Esophagus squamous epithelium (tissue), 5 donors: ENCODE data around the gene HMX2. TPM values are rescaled to one million over a fixed set of nuclear protein-coding genes. Genes with fewer than 3 reads are reported as not detected.

ENCODE experiments used
- DNase-seq: peaks from one replicate; lab custom pipeline; 2025; lab: John Stamatoyannopoulos, UW
- H3K27ac ChIP-seq, 4 donors: fragments of 200-600 bp; sonication (generic); one replicate each; pipeline ENCODE4 v1.5.1; 2016 to 2019; ENCODE audit warnings: mild to moderate bottlenecking in 1 of 4
- H3K27me3 ChIP-seq, 4 donors: fragments of 200-600 bp; sonication (generic); 1 replicate in 3 of 4; 2 replicates in 1 of 4; pipeline versions ENCODE4 v1.5.1 to v1.6.0; 2017 to 2021; ENCODE audit warnings: antibody characterized with exemption in 1 of 4
- H3K36me3 ChIP-seq, 3 donors: fragments of 200-600 bp; sonication (generic); one replicate each; pipeline ENCODE4 v1.5.1; 2016 to 2019
- H3K4me1 ChIP-seq, 3 donors: fragments of 200-600 bp; sonication (generic); one replicate each; pipeline ENCODE4 v1.5.1; 2017 to 2019
- H3K4me3 ChIP-seq, 4 donors: fragments of 200-600 bp; sonication (generic); 1 replicate in 3 of 4; 2 replicates in 1 of 4; pipeline ENCODE4 v1.5.1; 2016 to 2019; ENCODE audit warnings: mild to moderate bottlenecking in 2 of 4, moderate library complexity in 1 of 4
- H3K9me3 ChIP-seq, 3 donors: fragments of 200-600 bp; sonication (generic); one replicate each; pipeline ENCODE4 v1.5.1; 2016 to 2019
- POLR2A ChIP-seq, 4 donors: fragments of 450-650 bp; IDR thresholded peaks; one replicate each; pipeline ENCODE4 v1.6.1; 2017; ENCODE audit warnings: antibody characterized with exemption in 4 of 4, mild to moderate bottlenecking in 4 of 4, moderate library complexity in 3 of 4
- WGBS, 2 donors: methylation state at CpG; one replicate each; pipeline ENCODE4 v1.1.5; 2018; 5-methylcytosine and 5-hydroxymethylcytosine counted together
- intact Hi-C: fragments of 100-400 bp; cut with DNase I; formaldehyde crosslinking; loops from one replicate; pipeline ENCODE4 v1.15.0; 2022
- total RNA-seq, 4 donors: library from RNA; depleted of rRNA; stranded (reverse); fragments of >200 nt; gene quantifications; one replicate each; pipeline ENCODE4 v1.1.0, GENCODE V29; 2016
- TF ChIP-seq, protein P1 (sequence below), 6 experiments: fragments of 450-650 bp in 4 of 6; fragments of 200-600 bp in 2 of 6; sonication (generic) in 2 of 6; IDR thresholded peaks; one replicate each; pipeline ENCODE4 v1.5.1; 2016 to 2019; ENCODE audit warnings: antibody characterized with exemption in 6 of 6, mild to moderate bottlenecking in 4 of 6, moderate library complexity in 4 of 6
- donor health status: DM: yes; HTN: yes; CAD: no.

Gene HMX2
- total RNA-seq, 4 donors from 2014 or later: not detected

DNA sequence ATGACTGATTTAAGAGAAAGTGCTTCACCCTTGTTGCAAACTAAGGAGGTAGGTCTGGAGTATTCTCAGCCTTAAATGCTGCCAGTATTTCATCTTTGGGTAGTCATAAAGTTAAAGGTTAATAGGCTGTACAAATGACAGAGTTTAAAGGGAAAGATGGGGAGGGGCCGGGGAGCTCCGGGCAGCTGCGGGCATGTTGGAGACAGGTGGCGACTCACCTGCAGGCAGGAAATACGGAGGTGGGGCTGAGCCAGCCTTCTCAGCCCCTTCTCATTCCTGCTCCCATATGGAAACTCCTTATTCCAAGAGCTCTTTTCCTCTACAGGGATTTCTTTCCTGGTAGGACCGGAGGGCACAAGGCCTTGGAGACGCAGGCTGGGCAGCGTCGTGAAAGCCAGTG lies 44.0 kb upstream of the HMX2 start:
- 26 to 28% methylated on average over 5 of the region's 9 CpGs for WGBS, 2 donors

DNA sequence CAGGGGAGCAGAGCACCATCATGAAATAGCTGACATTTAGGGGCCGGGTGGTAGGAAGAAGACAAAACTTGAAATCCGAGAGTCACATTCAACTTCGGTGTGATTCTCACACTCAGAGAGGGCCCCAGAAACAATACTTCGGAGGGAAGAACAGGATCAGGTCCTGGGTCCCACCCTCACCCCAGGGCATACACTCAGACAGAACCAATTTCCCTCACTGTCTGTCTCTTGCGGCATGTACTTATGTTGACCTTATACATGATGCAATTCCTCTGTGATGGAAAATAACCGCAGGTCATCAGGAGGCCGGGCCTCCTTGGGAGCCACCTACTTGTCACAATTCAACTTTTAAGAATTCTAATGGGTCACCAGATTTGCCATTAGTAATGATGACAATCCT lies 38.5 kb upstream of the HMX2 start:
- intact Hi-C loops: no loop called here
- Histone ChIP-seq H3K27ac (no peak overlapping the region), H3K27me3 (peaks cover 0 to 42% (median 0%) of the 10 kb centered on the region in 4 donors), H3K4me3 (no peak overlapping the region), H3K9me3 (no peaks in the 10 kb centered on the region), H3K36me3 (no peaks in the 10 kb centered on the region), H3K4me1 (no peaks in the 10 kb centered on the region)
- 37 to 62% methylated on average over 6 of the region's 7 CpGs for WGBS, 2 donors
- TF ChIP-seq, protein P1, sequence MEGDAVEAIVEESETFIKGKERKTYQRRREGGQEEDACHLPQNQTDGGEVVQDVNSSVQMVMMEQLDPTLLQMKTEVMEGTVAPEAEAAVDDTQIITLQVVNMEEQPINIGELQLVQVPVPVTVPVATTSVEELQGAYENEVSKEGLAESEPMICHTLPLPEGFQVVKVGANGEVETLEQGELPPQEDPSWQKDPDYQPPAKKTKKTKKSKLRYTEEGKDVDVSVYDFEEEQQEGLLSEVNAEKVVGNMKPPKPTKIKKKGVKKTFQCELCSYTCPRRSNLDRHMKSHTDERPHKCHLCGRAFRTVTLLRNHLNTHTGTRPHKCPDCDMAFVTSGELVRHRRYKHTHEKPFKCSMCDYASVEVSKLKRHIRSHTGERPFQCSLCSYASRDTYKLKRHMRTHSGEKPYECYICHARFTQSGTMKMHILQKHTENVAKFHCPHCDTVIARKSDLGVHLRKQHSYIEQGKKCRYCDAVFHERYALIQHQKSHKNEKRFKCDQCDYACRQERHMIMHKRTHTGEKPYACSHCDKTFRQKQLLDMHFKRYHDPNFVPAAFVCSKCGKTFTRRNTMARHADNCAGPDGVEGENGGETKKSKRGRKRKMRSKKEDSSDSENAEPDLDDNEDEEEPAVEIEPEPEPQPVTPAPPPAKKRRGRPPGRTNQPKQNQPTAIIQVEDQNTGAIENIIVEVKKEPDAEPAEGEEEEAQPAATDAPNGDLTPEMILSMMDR (IDR thresholded peaks at IDR 0.05): no peak
- no peak for TF ChIP-seq POLR2A (IDR thresholded peaks at IDR 0.05)
- no peak for DNase-seq

More for the DNA sequence above, 44.0 kb upstream of the HMX2 start:
- no peak for DNase-seq
- intact Hi-C loops: no loop called here
- TF ChIP-seq, protein P1 (IDR thresholded peaks at IDR 0.05): no peak
- no peak for TF ChIP-seq POLR2A (IDR thresholded peaks at IDR 0.05)
- Histone ChIP-seq H3K27ac (no peak overlapping the region), H3K4me3 (no peak overlapping the region), H3K9me3 (no peaks in the 10 kb centered on the region), H3K27me3 (peaks cover 0 to 10% (median 0%) of the 10 kb centered on the region in 4 donors), H3K4me1 (peaks cover 0 to 5% (median 0%) of the 10 kb centered on the region in 3 donors), H3K36me3 (no peaks in the 10 kb centered on the region)

GRCh38 chr10:123117644-123118417 lies 30.1 kb upstream of the HMX2 start:
- Histone ChIP-seq H3K27ac (no peak overlapping the region), H3K4me1 (no peaks in the 10 kb centered on the region), H3K9me3 (no peaks in the 10 kb centered on the region), H3K36me3 (no peaks in the 10 kb centered on the region), H3K4me3 (no peak overlapping the region), H3K27me3 (peaks cover 0 to 76% (median 0%) of the 10 kb centered on the region in 4 donors)
- intact Hi-C loops: no loop called here
- no peak for DNase-seq
- WGBS, 2 donors: 16 to 23% methylated on average over 4 to 10 of the region's 26 CpGs
- no peak for TF ChIP-seq POLR2A (IDR thresholded peaks at IDR 0.05)
- TF ChIP-seq, protein P1 (IDR thresholded peaks at IDR 0.05): no peak

- Histone ChIP-seq H3K27ac (no peak overlapping the region), H3K27me3 (peaks cover 0 to 77% (median 0%) of the 10 kb centered on the region in 4 donors), H3K36me3 (no peaks in the 10 kb centered on the region), H3K4me3 (no peak overlapping the region), H3K4me1 (no peaks in the 10 kb centered on the region), H3K9me3 (no peaks in the 10 kb centered on the region)
- WGBS, 2 donors: 50 to 74% methylated on average over 4 to 7 of the region's 8 CpGs
- no peak for DNase-seq
- intact Hi-C loops: no loop called here
- TF ChIP-seq, protein P1 (IDR thresholded peaks at IDR 0.05): no peak
- no peak for TF ChIP-seq POLR2A (IDR thresholded peaks at IDR 0.05)
These were observed 28.9 kb upstream of the HMX2 start for GRCh38 chr10:123119081-123119480.

GRCh38 chr10:123126246-123126645 lies 21.7 kb upstream of the HMX2 start:
- no peak for DNase-seq
- TF ChIP-seq POLR2A (IDR thresholded peaks at IDR 0.05): no peak
- TF ChIP-seq, protein P1 (IDR thresholded peaks at IDR 0.05): no peak
- 68 to 73% methylated on average over 4 to 5 of the region's 5 CpGs for WGBS, 2 donors
- Histone ChIP-seq H3K9me3 (peaks cover 0 to 7% (median 5%) of the 10 kb centered on the region in 3 donors), H3K27ac (no peak overlapping the region), H3K4me1 (no peaks in the 10 kb centered on the region), H3K36me3 (no peaks in the 10 kb centered on the region), H3K4me3 (no peak overlapping the region), H3K27me3 (peaks cover 0 to 95% (median 1%) of the 10 kb centered on the region in 4 donors)
- intact Hi-C loops: no loop called here
